Liver (tissue), 3 donors: ENCODE data around the gene GSK3B.

Source experiments
- ATF3 ChIP-seq: IDR thresholded peaks from 2 replicates; pipeline ENCODE4 v1.6.1; 2016; ENCODE audit warnings: antibody characterized with exemption
- CTCF ChIP-seq: fragments of 150-350 bp; IDR thresholded peaks from 2 replicates; pipeline ENCODE4 v1.5.1; 2017; ENCODE audit warnings: improper control_type of control experiment, low read depth, low read length; ENCODE audit not compliant: missing input control
- EGR1 ChIP-seq, 2 donors: IDR thresholded peaks; 2 replicates each; pipeline ENCODE4 v1.6.1; 2016 to 2018; ENCODE audit warnings: antibody characterized with exemption in 2 of 2, low read depth in 2 of 2
- FOXA2 ChIP-seq: IDR thresholded peaks from 2 replicates; pipeline ENCODE4 v1.6.1; 2016; ENCODE audit warnings: antibody characterized with exemption
- JUND ChIP-seq, 2 donors: IDR thresholded peaks; 2 replicates each; pipeline ENCODE4 v1.6.1; 2016; ENCODE audit warnings: antibody characterized with exemption in 2 of 2
- RAD21 ChIP-seq, 2 donors: IDR thresholded peaks; 2 replicates each; pipeline ENCODE4 v1.6.1; 2016; ENCODE audit warnings: antibody characterized with exemption in 2 of 2, mild to moderate bottlenecking in 2 of 2
- SP1 ChIP-seq: IDR thresholded peaks from 2 replicates; pipeline ENCODE4 v1.6.1; 2018; ENCODE audit warnings: antibody characterized with exemption, mild to moderate bottlenecking
- TAF1 ChIP-seq: conservative IDR thresholded peaks from 2 replicates; pipeline ENCODE4 v1.6.1; 2016; ENCODE audit warnings: antibody characterized with exemption, mild to moderate bottlenecking
- YY1 ChIP-seq: IDR thresholded peaks from 2 replicates; pipeline ENCODE4 v1.6.1; 2016; ENCODE audit warnings: antibody characterized with exemption, mild to moderate bottlenecking
- TF ChIP-seq, protein P1 (sequence below): IDR thresholded peaks from 2 replicates; pipeline ENCODE4 v1.6.1; 2016; ENCODE audit warnings: antibody characterized with exemption, mild to moderate bottlenecking
- TF ChIP-seq, protein P2 (sequence below): IDR thresholded peaks from 2 replicates; pipeline ENCODE4 v1.6.1; 2016; ENCODE audit warnings: antibody characterized with exemption
- TF ChIP-seq, protein P3 (sequence below): IDR thresholded peaks from 2 replicates; pipeline ENCODE4 v1.6.1; 2016; ENCODE audit warnings: antibody characterized with exemption
- donor health status: healthy.
- donor health status: healthy.

GRCh38 chr3:120088622-120089021, 5.6 kb downstream of the GSK3B start:
- TF ChIP-seq CTCF, result no peak
- TF ChIP-seq EGR1 (IDR thresholded peaks at IDR 0.05; ENCODE audit: low read depth in 2 of 2), result no peak
- TF ChIP-seq, protein P1, sequence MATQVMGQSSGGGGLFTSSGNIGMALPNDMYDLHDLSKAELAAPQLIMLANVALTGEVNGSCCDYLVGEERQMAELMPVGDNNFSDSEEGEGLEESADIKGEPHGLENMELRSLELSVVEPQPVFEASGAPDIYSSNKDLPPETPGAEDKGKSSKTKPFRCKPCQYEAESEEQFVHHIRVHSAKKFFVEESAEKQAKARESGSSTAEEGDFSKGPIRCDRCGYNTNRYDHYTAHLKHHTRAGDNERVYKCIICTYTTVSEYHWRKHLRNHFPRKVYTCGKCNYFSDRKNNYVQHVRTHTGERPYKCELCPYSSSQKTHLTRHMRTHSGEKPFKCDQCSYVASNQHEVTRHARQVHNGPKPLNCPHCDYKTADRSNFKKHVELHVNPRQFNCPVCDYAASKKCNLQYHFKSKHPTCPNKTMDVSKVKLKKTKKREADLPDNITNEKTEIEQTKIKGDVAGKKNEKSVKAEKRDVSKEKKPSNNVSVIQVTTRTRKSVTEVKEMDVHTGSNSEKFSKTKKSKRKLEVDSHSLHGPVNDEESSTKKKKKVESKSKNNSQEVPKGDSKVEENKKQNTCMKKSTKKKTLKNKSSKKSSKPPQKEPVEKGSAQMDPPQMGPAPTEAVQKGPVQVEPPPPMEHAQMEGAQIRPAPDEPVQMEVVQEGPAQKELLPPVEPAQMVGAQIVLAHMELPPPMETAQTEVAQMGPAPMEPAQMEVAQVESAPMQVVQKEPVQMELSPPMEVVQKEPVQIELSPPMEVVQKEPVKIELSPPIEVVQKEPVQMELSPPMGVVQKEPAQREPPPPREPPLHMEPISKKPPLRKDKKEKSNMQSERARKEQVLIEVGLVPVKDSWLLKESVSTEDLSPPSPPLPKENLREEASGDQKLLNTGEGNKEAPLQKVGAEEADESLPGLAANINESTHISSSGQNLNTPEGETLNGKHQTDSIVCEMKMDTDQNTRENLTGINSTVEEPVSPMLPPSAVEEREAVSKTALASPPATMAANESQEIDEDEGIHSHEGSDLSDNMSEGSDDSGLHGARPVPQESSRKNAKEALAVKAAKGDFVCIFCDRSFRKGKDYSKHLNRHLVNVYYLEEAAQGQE, result no peak
- no peak for TF ChIP-seq JUND (IDR thresholded peaks at IDR 0.05)
- TF ChIP-seq, protein P2, sequence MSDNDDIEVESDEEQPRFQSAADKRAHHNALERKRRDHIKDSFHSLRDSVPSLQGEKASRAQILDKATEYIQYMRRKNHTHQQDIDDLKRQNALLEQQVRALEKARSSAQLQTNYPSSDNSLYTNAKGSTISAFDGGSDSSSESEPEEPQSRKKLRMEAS, result no peak
- no peak for TF ChIP-seq TAF1
- TF ChIP-seq FOXA2, result no peak
- TF ChIP-seq, protein P3, sequence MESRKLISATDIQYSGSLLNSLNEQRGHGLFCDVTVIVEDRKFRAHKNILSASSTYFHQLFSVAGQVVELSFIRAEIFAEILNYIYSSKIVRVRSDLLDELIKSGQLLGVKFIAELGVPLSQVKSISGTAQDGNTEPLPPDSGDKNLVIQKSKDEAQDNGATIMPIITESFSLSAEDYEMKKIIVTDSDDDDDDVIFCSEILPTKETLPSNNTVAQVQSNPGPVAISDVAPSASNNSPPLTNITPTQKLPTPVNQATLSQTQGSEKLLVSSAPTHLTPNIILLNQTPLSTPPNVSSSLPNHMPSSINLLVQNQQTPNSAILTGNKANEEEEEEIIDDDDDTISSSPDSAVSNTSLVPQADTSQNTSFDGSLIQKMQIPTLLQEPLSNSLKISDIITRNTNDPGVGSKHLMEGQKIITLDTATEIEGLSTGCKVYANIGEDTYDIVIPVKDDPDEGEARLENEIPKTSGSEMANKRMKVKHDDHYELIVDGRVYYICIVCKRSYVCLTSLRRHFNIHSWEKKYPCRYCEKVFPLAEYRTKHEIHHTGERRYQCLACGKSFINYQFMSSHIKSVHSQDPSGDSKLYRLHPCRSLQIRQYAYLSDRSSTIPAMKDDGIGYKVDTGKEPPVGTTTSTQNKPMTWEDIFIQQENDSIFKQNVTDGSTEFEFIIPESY, result no peak
- TF ChIP-seq YY1, result no peak
- TF ChIP-seq ATF3, result no peak
- TF ChIP-seq SP1, result no peak
- TF ChIP-seq RAD21 (IDR thresholded peaks at IDR 0.05), result no peak
